Activated T-helper 1 cell treated with Interleukin-2 at 50 U/mL for 16 hours (primary cell): ENCODE data around the gene TRIO.

Source experiments
- DNase-seq: peaks from one replicate; pipeline ENCODE4 v3.0.0-alpha.2; 2020; ENCODE audit warnings: low read depth

The TRIO gene

DNA sequence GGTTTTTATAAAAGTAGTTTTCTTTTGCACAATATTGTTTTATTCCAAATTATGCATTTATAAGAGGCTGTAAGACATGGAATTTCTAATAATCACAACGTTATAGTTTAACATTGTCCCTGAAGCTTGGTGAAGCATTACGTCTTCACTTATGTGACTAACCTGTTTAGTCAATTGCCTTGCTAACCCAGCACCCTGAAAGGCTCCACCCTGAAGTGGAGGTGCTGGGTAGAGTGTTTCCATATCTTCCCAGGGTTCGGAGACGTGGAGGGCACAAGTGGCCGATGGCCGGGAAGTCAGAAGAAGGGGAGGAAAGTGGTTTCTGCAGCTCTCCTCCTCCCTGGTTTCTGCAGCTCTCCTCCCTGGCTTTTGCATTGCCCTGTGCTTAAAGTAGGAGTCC is 83.4 kb downstream of the TRIO start:
- DNase-seq: no peak

DNA sequence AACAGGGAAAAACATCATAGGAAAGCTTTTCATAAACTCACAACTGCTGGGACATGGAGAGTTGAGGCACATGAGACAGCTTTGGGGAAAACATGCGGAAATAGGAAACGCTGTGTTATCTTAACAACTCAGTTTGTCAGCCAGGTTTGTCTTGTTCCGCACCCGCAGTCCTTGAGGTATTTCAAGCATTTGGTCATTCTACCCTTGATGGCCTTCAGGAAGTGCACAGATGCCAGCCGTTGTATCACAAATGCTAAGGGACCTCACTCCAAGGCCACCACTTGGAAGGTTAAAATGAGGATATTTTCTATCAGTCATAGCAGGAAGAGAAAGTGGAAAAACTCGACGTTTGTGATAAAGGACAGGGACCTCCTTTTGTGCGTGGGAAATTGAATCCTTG is 83.8 kb downstream of the TRIO start:
- DNase-seq: no peak

DNA sequence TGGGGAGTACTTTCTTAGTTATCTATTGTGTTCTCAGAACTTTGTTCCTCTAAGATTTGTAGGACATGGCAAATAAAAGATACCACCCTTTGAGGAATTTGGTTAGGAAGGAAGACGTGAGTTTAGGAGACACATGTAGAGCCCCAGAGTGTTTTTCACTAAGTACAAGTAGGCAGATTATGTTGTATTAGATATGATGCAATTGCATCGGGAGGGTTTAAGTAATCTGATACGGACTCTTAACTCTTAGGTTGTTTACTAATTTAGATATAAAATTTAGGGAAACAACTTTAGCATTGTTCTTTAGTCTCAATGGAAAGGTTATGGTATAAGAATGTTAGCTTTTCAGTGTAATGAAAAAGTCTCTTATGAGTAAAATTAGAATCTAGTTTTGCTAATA is 84.4 kb downstream of the TRIO start:
- DNase-seq: no peak

DNA sequence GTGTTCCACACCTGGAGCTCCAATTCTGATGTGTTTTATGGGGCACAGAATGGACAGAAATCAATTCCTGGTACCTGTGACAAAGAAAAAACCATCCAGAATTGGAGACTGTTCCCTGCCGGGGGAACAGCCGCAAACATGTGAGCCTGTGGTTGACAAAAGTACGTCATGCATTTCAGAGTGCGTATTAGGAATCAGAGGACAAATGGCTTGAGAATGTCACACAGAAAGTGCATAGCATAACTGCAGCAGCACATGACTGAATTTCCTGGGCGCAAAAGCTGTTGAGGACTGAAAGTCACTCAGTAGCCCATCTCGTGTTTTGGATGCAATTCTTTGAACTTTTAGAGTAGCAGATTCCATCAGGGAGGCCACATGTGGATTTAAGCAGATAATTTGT is 85.1 kb downstream of the TRIO start:
- no peak for DNase-seq

DNA sequence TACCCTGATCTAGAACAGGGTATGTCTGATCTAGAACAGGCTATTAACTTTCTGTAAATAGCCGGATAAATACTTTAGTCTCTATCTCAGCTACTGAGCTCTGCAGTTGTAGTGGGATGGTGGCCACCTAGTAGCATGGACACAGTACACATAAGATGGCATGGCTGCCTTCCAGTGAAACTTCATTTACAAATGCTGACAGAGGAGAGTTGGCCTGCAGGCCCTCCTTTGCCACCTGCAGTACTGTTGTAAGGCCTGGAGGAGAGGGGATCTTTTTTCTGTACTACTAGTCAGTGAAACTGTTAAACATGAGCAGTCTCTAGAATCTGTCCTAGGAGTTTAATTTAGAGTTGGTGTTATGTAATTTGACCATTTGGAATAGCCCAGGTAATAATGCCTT is 86.0 kb downstream of the TRIO start:
- no peak for DNase-seq

DNA sequence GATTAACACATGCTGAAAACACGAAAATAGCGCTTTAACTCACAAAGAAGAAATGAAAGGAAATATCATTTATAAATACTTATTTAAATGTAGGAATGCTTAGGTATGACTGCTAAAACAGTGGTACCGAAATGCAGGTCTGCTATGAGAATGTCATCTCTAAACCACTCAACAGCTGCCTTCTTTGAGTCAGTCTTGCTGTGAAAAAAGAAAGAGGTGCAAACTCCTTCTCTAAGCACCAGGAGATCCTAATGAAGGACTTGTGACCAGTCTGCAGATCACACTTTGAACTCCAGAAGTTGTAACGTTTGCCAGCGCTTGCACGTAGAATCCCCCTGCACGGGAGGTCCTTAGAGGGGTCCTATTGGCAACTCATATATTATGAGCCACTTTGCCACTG is 86.6 kb downstream of the TRIO start:
- no peak for DNase-seq

DNA sequence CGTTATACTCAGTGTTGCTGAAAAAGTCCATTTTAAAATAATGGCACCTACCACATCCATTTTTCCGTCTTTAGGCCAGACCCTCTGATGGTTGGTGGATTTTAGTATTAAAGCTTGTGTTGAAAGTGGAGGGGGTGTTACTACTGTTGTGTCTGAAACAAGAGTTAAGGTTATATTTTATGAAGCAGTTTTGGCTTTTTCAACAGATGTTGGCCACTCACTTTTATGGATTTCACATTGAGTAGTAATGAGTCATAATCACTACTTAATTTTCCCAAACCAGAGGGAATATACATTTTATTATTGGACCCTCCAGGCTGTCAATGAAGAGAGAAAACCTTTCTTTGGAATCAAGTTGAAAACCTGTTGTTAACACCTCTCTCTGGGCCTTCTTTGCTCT is 88.0 kb downstream of the TRIO start:
- no peak for DNase-seq

DNA sequence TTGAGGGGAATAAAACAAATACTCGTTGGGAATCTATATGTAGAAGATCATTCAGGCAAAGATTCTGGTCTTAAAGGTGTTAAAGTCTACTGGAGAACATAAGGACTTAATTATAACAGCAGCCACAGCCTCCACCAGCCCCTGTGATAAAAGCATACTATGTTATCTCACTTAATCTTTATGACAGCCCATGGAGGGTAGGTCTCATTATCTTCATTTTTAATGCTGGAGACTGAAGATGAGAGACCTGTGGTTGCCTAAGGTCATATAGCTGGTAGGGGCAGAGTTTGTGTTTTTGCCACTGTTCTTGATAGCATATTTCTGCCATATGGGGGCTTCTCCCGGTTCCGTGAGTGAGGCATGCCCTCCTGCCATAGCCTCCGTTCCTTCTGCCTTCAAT is 88.7 kb downstream of the TRIO start:
- DNase-seq: no peak

DNA sequence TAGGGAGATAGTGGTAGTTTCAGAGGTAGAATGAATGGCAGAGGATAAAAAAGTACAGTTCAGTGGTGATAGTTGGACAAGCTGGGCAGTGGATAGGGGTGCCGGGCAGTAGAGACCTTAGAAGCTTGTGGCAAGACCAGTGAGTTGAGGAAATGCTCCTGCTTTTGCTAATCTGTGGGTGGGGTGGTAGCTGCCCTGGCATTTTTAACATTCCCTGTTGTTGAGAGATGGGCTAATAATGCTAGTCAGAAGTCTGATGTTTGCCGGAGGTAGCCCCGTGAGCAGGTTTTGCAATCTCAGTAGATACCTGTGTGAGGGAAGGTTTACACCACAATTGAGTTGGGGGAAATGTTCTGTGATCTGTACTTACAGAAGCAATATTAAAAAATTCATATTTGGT is 91.1 kb downstream of the TRIO start:
- DNase-seq: no peak

DNA sequence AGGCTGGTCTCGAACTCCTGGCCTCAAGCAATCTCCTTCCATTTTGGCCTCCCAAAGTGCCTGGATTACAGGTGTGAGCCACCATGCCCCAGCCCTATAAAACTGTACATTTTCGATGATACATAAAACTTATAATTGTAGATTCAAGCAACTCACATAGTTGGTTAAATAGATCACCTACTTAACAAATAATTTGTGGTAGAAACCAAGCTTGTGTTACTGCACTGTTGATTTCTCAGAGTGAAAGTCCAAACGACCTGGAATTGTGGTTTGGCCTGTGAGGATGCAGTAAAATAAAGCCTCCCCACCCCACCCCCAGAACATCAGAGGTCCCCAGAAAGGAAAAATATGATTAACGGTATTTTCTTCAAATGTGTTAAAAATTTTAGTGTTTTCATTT is 92.7 kb downstream of the TRIO start:
- no peak for DNase-seq

DNA sequence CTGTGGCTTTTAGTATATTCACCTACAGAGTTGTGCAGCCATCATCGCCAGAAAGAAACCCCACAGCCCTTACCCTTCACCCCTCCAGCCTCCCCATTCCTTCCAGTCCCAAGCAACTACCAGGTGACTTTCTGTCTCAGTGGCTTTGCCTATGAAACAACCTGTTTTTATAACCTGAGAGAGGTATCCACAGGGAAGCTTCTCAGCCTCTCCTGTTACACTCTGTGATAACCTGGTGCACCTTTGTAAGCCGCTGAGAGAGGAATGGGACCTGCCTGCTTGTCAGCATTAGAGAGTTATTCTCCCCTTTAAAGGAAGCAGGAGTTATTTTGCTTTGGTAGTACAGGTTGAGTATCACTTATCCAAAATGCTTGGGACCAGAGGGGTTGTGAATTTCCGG is 93.6 kb downstream of the TRIO start:
- DNase-seq: no peak

DNA sequence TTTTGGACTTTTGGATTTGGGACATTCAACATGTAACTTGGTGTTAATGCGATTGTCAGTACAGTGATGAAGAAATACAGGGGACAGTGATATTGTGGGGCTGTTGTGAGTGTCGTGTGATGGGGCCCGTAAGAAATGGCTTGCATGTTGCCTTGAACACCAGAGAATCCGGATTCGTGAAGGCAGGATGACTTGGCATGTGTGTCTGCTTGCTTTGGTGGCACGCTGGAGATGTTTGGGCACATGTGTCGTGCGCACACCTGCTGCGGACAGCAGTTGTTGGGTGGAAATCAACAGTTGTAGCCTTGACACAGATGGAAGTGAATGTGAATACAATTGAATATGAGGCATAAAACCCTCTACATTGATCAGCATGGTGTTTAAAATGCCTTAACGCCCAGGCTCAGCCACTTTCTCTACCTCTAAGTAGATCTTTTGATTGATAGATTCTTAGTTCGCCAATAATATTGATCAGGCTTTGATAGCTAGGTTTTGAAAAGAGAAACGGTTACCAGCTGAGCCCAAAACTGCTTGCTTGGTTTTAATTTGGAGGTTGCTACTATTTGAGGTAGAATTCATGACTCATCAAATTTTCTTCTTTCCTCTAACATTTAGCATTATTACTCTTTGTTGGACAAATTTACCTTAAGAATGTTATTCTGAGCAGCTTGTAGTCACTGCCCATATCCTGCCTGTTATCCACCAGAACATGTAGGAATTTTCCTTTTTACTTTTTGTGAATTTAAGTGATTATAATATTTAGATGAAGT is 94.4 kb downstream of the TRIO start:
- DNase-seq: no peak

DNA sequence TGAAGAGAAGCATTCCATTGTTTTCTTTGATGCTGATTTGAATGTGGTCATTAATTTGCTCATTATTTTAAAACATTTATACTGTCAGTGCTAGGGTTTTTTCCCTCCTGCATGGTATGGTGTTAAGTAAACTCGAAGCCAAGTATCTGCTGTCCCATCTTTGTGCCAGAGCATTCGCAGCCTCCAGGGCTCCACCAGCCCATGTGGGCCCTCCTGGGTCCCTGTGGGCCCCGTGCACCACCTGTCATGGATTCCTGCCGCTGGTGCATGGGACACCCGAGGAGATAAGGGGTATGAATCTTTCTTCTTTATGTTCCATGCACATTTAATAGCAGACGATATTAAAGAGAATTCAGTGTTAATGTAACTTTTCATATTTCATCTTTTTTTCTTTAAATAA is 95.1 kb downstream of the TRIO start:
- no peak for DNase-seq

DNA sequence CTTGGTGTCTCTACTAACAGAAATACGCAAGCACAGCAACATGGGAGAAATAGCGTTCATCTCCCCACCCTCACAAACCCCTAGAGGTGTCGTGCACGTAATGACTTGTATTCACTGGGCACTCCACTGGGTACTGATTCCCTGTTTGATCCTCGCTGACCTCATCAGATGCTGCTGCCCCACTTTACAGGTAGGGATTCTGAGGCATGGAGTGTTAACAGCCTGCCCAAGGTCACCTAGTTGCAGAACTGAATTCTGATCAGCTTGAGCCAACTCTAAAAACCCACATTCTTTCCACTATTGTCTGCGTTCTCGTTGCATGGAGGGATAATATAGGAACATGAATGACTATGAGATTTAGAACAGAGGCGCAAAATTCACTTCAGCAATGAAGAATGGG is 96.3 kb downstream of the TRIO start:
- DNase-seq: no peak

DNA sequence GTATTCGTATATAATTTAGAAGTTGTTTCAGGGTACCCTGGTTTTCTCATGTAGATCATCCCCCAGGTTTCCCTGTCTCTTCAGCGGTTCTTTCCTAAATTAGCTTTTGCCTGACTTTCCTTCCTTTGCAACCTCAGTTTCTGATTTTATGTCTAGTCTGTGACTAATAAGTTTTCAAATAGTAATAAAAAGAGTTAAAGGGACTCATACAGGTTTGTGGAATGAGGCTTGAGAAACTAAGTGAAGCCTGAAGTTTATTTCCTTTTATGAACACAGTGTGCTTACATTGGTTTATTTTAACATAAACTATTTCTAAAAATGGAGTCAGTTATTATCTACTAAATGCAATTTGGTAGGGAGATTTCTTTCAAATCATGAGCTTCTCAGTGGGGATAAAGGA is 96.8 kb downstream of the TRIO start:
- DNase-seq: no peak

DNA sequence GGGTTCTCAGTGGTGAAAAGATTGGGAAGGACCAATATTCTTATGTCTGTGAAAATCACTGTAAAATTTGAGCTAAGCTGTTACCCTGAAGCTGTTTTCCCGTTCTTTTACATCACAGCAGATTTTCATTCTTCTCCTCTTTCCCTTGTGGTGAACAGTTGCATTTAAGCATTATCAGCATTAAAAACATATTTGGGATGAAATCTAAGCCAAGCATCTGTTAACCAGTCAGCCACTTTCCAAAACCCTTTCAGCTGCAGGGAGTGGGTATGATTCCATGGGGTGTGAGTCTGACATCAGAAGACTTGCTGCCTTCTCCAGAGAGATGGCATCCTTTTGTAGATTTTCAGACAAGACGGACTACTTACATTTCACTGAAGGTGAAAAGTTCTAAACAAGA is 97.2 kb downstream of the TRIO start:
- DNase-seq: no peak

DNA sequence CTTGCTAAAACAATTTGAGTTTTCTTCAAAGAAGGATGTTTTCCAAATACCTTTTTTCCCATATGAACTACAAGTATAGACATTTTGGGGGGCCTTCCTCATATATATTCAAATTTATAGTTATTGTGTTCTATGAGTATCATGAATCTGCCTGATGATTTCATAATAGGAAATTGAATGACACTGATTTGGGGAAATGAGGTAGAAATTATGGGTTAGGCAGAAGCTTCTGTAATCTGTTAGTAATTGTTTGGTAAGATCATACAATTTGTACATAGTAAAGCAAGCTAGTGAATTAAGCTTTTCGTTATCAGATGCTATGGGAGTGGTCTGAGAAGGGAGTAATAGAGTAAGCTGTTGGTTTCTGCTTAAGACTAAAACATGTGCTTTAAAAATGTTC is 98.0 kb downstream of the TRIO start:
- no peak for DNase-seq

DNA sequence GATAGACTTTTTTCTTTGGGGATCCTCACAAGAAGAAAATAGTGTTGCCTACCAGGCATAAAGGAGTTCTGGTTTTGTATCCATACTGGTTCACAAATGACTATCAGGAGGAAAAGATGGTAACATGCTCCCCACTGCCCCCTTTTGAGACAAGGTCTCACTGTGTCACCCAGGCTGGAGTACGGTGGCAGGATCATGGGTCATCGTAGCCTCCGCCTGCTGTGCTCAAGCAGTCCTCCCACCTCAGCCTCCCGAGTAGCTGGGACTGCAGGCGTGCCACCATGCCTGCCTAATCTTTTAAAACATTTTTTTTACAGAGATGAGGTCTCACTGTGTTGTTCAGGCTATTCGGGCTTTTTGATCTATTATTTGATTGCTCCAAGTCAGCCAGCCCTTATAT is 99.3 kb downstream of the TRIO start:
- no peak for DNase-seq

DNA sequence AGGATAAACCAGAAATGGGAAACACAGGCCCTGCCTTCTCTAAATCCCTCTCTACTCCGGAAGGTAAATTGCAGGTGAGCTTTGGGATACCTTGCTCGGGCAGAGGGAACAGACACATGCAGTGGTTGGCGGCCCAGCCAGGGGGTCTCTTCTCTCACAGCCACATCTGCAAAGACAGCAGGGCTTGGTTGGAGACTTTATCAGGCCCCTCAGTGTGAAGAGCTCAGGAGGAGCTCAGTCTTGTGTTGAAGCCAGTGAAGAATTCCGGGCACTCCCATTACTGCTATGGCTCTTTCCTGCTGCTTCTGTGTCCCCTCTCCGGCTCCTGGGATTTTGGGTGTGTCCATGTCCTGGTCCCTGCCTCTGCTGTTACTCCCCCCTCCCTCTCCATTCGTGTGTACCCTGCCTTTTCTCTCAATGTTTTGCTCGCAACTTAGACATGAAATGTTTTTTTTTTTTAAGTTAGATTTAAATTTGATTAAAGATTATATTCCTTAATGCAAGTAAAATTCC is 99.8 kb downstream of the TRIO start:
- DNase-seq: no peak

DNA sequence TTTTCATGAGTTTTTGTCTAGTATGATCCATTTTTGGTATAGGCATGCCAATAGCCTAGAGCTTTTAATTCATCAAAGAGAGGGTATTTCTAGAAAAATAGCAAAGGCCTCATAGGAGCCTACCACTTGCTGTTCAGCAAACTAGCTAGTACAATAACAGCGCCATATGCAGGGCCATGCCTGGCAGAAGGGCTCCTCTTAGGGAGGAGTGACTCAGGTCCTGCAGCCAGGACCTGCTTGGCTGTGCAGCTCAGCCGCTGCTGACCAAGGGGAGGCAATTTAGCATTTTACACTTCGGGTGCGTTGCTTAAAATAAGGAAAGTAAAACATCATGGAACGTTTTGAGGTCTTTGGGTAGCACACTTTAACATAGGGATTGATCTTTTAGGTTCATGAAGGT is 100.6 kb downstream of the TRIO start:
- DNase-seq: no peak

DNA sequence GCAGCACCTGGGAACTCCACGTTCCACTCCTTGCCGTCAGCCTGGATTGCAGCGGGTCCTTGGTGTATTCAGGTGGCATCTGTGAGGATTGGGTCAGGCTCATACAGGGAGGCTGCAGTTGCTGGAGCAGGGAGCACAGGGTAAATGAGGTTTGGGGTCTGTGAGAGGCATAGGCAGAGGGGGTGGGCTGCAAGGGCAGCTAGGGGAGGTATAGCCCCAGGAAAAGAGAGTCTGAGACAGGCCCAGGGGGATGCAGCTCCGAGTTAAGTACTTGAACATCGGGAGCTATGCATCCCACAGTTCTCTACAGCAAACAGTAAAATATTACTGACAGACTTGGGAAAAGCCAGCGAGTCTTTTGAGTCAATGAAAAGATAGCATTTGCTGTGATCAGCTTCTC is 101.6 kb downstream of the TRIO start:
- no peak for DNase-seq

DNA sequence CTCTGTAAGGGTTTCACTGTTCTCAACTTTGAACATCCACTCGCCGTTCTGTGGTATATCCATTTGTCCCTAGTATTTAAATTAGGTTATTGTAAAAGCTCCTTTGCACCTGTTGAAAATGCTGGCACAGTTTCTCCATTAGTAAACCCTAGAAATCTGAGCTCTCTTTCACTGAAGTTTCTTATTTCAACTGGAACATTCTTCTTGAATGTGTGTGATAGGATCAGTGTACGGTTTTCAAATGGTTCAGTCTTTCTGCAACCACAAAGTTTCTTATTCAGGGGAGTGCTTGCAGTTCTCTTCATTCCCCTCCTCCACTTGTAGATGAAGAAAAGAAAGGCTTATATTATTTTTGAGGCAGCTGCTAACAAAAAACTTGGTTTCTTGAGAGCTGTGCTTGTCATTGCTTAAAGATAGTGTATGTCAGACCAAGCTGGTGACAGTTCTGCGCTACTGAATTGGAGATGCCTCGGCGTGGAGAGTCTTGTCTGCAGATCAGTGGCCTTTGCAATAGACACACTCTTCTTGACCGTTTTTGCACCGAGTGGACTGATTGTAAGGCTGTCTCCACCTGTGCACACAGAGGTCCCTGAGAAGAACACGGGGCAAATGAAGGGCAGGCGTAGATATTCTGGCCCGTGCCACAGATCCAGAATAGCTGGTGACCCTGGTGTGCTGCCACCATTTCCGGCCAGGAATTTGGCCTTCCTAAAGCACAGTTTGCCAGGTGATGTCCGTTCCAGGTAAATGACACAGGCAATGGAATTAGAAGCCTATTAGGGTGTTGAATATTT is 102.2 kb downstream of the TRIO start:
- DNase-seq: no peak

DNA sequence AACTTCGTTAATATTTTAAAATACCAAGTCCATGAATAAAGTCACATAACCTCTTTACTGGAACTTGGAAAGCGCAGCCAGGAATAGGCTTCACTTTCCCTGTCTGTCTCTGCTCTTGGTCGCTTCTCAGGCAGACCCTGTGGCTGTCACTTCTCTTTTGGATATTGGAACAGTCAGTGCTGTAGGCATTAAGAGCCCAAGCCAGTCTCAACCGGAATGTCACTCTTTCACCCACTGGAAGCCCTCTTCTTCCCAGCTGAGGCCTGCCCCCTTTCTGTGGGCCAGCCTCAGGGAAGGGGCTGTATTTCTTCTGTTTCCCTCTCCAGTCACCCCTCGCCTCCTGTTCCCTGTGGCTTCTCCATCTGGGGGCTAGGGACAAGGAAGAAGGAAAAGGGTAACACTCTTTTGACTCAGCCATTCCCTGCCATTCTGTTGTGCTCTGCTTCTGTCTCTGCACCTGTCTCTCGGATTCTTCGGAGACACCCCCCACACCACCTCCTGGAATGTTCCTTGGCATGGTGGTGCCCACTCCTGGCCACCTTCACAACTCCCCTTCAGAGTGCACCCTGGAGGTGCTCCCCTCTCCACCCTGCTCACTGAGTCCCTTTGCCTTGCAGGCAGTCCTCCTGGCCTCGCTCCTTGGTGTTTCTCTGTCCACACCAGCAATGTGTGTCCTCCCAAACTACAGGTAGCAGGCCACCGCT is 103.4 kb downstream of the TRIO start:
- DNase-seq: no peak
